Sigmoid colon (tissue), 4 donors: ENCODE measurements around the gene OXT.

Source experiments
- CTCF ChIP-seq, 4 experiments: fragments of 450-650 bp in 3 of 4; fragments of 200-600 bp in 1 of 4; IDR thresholded peaks; one replicate each; pipeline ENCODE4 v1.5.1; 2016 to 2019; ENCODE audit warnings: antibody characterized with exemption in 4 of 4, mild to moderate bottlenecking in 3 of 4, moderate library complexity in 2 of 4
- POLR2A ChIP-seq, 2 donors: fragments of 450-650 bp; IDR thresholded peaks; one replicate each; pipeline ENCODE4 v1.6.1; 2016; ENCODE audit warnings: antibody characterized with exemption in 2 of 2, mild to moderate bottlenecking in 2 of 2, moderate library complexity in 2 of 2
- POLR2AphosphoS5 ChIP-seq, 4 donors: sonication (generic); formaldehyde crosslinking; IDR thresholded peaks; one replicate each; pipeline ENCODE4 v1.6.1; 2017; ENCODE audit warnings: antibody characterized with exemption in 4 of 4

GRCh38 chr20:3105256-3106137 lies 34.1 kb downstream of the OXT start:
- TF ChIP-seq CTCF (IDR thresholded peaks at IDR 0.05) (no peak), POLR2A (IDR thresholded peaks at IDR 0.05) (no peak), POLR2AphosphoS5 (IDR thresholded peaks at IDR 0.05) (no peak)
